Uterus (tissue), 2 donors: ENCODE data around the gene SNAPC3.

Source experiments
- POLR2A ChIP-seq, 2 donors: fragments of 450-650 bp; IDR thresholded peaks; one replicate each; pipeline ENCODE4 v1.6.1; 2016; ENCODE audit warnings: antibody characterized with exemption in 2 of 2, mild to moderate bottlenecking in 1 of 2, moderate library complexity in 1 of 2
- TF ChIP-seq, protein P1 (sequence below), 4 experiments: fragments of 200-600 bp in 2 of 4; fragments of 450-650 bp in 2 of 4; sonication (generic) in 2 of 4; IDR thresholded peaks; one replicate each; pipeline ENCODE4 v1.5.1; 2016 to 2019; ENCODE audit warnings: antibody characterized with exemption in 4 of 4, mild to moderate bottlenecking in 2 of 4, moderate library complexity in 1 of 4

DNA sequence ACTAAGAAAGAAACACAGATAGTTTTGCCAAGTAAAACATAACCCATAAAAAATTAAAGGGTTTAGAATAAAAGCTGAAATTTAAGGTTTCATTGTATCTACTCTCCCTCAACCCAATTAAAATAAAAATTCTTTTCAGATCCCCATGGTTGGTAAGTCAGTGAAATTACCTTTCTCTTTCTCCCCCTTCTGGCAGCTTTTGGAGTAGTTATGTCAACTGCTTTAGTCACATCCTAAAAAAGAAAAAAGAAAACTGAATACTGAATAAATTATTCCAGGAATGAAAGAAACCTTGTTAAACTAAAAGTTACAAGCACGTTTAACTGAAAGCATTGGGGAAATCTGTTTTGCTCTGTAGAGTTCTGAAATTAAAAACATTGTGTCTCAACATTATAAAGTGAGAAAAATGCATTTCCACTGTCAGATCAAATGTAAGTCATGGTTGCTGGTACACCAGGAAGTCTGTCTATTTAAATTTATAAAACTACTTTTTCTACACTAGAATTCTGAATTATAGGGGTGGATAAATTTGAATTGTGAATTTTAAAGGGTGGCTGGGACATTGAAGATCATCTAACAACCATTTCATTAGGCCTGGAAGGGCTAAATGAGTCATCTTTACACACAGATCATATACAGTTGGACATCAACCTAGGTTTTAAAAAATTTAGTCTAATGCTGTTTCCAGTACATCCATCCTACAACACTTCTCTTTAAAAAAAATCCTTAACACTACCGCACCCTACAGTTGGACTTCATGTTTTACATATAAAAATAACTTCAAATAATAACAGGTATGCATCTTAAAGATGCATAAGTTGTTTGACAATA is 63.4 kb downstream of the SNAPC3 start:
- TF ChIP-seq, protein P1, sequence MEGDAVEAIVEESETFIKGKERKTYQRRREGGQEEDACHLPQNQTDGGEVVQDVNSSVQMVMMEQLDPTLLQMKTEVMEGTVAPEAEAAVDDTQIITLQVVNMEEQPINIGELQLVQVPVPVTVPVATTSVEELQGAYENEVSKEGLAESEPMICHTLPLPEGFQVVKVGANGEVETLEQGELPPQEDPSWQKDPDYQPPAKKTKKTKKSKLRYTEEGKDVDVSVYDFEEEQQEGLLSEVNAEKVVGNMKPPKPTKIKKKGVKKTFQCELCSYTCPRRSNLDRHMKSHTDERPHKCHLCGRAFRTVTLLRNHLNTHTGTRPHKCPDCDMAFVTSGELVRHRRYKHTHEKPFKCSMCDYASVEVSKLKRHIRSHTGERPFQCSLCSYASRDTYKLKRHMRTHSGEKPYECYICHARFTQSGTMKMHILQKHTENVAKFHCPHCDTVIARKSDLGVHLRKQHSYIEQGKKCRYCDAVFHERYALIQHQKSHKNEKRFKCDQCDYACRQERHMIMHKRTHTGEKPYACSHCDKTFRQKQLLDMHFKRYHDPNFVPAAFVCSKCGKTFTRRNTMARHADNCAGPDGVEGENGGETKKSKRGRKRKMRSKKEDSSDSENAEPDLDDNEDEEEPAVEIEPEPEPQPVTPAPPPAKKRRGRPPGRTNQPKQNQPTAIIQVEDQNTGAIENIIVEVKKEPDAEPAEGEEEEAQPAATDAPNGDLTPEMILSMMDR (IDR thresholded peaks at IDR 0.05) = peak; percentile 19 to 33 (median 30)
- no peak for TF ChIP-seq POLR2A (IDR thresholded peaks at IDR 0.05)
